Anterior cingulate cortex (tissue), 58 donors: ENCODE measurements around the gene CCDC127.
A peak's percentile ranks its signal among the peaks of the same experiment; 100 is the strongest.

Experiments
- DNase-seq, 58 donors: peaks; one replicate each; lab custom pipeline; 2025; lab: John Stamatoyannopoulos, UW

The CCDC127 gene

DNA sequence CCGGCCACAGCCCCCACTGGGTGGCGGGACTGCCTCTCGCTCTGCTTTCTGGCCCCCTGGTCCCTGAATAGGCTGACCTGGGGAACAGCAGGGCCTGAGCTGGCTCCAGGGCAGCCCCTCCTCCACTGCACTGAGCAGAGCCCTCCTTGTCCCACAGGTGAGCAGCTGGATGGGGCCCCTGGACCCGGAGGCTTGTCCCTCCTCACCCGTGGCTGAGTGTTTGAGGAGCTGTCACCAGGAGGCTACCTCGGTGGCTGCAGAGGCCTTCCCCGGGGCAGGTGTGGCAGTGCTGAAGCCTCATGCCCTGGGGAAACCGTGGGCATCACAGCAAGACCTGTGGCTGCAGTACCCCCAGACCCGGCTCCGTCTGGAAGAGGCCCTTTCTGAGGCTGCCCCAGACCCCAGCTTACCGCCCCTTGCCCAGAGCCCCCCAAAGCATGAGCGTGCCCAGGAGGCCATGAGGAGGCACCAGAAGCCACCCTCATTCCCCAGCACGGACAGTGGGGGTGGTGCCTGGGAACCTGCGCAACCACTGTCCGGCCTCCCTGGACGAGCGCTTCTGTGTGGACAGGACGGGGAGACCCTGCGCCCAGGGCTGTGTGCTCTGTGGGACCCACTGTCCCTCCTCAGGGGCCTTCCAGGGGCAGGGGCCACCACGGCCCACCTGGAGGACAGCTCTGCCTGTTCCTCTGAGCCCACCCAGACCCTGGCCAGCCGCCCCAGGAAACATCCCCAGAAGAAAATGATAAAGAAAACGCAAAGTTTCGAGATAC lies 55.2 kb downstream of the CCDC127 start:
- no peak for DNase-seq

DNA sequence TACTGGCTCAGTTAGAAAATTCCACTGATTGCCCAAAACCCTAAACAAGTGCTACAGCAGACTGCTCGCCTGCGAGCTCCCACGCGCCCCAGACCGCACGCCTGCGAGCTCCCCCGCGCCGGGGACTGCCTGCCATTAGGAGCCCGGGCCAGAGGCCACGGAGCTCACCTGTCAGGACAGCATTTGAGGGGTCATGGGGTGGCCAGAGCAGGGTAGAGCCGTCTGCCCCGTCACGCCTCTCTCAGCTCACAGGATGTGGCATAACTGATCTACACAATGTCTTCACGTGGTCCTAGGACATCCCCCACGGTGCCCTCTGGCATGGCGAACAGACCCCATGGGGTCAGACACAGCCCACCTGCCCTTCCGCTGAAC lies 55.8 kb downstream of the CCDC127 start:
- DNase-seq = no peak

DNA sequence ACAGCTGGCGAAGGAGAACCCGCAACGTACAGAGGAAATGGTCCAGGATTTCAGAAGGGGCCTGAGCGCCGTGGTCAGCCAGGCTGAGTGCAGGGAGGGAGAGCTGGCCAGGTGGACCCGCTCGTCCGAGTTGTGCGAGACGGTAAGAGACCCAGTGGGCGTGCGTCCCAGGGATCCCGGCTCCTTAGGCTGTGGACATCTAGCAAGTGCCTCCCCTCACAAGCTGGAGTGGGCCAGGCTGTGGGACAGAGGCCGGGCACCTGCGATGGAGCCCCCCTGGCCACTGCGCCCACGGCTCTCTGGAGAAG lies 56.2 kb downstream of the CCDC127 start:
- DNase-seq = no peak

DNA sequence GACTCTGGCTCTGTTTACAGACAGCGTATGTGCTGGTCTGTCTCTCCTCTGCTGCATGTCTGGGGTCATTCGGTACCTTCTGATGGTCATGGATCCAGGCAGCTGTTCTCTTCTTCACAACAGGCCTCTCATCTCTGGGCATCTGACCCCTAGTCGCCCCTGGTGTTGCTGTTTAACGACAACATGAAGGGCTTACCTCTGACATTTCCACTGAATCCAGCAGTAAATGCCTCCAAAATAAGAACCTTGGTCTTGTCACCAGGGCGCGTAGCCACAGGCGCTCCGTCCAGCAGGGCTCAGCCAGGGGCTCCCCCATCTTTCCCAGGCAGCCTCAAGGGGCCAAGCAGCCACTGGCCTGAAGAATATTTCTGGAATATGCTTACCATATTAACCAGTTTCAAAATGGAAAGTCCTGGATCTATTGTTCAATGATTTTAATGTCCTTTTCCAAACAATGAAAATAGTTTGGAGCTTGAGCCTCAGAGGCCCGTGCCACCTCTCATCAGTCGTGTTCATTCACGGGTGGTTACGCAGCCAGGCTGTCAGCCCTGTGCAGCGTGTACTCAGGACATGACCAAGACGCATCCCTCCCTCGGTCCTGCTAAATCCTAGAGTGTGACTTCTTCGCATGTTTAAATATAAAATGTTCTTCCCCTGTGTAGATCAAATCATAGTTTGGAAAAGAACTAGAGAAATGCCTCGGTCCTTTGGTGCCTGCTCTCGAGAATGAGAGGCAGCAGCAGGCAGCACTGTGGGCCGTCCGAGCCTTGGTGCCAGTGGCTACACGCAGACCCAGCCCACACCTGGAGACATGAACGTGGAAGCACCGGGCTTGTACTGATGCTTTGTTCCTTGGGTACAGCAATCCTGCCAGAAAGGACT lies 56.8 kb downstream of the CCDC127 start:
- no peak for DNase-seq

DNA sequence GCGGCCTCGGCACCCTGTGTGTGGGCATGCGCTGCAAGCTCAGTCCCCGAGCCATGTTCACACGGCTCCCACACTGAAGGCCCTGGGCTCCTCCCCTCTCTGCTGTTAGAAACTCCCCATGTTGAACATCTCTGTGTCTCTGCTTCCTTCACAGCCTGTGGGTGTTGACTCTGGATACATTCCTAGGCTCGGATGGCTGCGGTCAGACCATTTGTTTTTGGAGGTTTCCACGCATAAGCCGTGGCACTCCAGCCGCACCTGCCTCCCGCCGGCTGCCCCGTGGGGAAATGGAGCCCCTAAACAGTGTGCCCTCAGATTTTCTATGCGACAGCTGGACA lies 57.8 kb downstream of the CCDC127 start:
- peak in 1 of 58 donors; percentile 9 for DNase-seq

DNA sequence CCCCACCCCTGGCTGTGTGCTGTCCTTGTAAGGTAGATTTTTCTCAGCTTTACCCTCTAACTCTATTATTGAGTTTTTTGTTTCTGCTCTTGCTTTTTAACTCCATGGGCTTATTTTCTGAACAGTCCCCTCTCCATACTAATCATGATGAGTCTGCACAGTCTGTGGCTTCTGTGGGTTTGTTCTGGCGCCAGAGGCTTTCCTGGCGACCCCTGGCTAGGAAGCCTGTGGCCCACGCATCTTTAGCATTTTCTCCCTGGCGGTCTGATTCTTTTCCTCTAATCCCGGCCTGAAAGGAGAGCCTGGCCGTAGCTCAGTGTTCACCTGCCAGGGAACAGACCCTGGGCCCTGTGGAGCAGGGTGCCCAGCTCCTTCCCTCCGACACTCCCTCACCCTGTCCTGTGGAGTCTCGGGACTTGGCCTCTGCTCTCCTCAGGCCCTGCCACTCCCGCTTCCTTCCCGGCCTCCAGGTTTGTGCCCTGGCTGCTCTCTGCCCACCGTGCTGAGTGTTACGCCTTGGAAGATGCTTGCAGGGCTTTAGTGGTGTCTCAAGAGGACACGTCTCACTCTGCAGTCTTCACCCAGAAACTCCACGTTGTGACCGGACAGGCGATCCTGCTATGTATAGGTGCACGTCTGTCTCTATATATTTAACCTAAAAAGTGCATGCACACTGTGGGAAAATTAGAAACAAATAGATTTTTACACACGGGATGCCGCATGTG lies 58.3 kb downstream of the CCDC127 start:
- no peak for DNase-seq

DNA sequence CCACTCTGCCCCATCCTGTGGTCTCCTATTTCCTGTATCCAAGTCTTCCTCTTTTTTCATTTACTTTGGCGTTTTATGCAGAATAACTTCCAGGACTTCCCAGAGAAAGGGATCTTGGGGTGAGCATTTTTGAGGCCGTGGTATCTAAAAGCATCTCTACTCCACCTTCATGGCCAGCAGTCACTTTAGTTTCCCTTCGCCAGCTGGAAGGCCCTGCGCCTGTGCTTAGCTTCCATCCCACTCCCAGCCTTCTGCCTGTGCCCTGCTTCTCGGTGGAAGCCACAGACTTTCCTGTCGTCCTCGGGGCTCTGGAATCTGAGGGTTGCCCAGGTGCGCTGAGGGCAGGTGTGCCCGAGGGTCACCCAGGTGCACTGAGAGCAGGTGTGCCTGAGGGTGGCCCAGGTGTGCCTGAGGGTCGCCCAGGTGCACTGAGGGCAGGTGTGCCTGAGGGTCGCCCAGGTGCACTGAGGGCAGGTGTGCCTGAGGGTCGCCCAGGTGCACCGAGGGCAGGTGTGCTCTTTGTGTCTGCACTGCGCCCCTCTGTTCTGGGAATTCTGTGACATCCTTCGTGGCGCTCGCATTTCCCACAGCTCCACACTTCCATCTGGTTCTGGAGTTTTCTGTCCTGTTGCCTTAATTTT lies 59.0 kb downstream of the CCDC127 start:
- no peak for DNase-seq

DNA sequence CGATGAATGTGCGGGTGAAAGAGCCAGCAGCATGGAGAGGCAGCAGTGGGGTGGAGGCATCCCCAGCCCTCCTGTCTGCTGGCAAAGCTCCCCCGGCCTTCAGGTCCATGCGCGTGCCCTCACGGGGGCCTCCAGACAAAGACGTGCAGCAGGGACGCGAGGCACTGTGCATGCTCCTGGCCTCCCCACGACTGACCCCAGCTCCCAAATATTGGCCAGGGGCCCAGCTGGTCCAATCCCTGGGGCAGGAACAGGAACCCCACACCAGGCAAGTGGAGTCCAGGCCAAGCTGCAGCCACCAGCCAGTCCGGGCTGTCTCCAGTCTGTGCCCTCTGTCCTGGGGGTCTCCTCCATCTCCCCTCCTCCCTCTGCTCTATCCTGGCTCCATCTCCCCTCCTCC lies 60.2 kb downstream of the CCDC127 start:
- DNase-seq = no peak

DNA sequence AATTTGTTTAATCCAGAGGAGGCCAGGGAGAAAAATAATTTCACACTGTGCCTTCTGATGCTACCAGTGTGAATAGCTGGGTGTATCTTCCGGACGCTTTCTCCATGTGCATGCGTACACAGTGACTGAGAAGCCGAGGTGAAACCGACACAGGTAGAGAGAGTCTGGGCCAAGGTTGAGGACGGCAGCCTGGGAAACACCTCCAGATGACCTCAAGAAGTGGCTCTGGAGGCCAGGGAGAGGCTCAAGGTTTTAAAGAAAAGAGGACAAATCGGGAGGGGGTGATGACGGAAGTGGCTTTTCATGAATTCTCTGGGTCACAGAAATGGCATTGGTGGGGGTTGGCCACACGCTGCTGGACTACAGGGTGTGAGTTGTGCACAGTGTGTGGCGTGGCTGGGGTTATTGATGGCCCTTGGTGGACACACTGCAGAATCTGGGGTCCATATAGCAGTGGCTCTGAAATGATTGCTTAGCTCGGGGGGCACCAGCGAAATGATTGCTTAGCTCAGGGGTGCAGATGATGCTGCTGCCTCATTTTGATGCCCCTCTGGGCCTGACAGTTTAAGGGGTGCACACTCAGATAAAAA lies 60.7 kb downstream of the CCDC127 start:
- no peak for DNase-seq

DNA sequence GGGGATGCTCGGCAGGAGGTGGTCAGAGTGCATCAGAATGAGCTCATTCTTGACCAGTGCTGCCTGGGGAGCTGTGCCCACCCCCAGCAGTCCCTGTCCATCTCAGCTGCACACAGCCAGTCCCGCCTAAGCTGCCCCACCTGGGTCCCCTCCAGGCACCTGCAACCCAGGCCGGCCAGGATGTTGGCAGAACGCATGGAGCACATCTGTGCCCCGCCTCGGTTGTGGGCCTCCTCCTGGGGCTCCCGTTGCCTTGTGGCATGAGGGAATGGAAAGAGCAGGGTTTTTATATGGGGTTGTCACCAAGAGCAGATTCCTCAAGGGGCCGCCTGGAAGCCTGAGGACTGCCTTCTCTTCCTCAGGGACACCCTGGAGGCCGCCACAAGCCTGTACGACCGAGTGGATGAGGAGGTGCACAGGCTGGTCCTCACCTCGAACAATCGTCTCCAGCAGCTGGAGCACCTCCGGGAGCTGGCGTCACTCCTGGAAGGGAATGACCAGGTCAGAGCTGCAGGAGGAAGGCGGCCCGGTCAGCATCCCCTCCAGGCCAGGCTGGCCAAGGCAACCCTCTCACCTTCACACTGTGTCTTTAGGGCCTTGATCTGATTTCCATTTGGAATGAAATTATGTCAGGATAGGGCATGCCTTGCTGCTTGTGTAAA lies 61.4 kb downstream of the CCDC127 start:
- DNase-seq = no peak

DNA sequence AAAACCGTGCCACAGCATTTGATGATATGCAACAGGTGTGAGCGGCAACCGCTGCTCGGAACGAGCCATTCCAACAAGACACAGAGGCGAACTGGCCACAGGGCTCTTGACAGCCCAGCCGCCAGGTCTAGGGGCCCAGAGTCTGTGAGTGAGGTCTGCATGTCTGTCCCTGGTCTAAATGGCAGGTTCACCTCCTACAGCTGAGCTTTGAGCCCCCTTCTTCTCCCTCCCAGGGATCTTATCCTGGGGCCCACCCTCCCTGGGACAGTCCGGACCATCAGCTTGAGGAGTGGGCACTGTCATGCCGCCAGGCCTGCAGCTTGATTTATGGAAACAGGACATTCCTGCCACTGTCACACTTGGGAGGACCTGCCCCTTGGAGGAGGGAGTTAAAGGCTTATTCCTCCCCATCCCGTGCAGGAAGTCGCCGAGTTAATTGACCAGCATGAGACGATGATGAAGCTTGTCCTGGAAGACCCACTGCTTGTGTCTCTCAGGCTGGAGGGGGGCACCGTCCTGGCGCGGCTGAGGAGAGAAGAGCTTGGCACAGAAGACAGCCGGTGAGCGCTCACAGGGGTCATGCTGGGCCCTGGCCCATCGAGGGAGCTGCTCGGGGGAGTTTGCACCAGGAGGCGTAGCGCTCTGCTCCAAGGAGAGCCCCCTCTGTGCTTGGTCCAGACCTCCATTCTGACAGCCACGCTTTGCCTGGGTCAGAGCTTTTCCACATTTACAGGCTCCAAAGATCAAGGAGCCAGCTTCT lies 62.1 kb downstream of the CCDC127 start:
- no peak for DNase-seq

DNA sequence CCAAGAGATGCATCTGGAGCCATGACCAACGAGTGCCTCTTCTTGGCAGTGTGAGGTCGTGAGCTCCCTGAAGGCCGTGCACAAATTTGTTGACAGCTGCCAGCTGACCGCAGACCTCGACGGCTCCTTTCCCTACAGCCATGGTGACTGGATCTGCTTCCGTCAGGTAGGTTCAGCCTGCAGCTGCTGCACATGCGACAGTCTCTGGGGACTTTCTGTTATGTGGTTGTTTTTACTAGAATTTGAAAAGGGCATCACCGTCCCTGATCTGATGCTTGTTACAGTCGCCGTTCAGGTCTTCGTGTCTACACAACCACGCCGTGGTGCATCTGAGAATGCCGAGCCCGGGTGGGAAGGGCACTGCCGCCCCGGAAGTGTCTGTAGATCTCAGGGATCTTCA lies 63.1 kb downstream of the CCDC127 start:
- no peak for DNase-seq

DNA sequence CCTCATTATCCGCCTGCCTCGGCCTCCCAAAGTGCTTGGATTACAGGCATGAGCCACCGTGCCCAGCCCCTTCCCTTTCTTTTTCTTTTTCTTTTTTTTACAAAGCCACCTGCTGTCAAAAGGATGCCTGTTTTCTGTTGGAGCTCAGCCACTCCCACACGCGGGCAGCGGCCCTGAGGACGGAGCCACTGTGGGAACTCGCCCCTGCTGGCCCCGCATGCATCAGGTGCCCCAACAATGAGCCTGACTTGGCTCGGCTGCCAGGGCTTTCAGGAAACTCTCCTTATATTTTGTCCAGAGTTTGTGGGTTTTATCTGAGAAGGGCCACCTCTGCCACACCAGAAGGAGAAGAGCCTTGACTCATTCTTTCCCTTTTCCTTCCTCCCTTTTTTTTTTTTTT lies 63.7 kb downstream of the CCDC127 start:
- no peak for DNase-seq

DNA sequence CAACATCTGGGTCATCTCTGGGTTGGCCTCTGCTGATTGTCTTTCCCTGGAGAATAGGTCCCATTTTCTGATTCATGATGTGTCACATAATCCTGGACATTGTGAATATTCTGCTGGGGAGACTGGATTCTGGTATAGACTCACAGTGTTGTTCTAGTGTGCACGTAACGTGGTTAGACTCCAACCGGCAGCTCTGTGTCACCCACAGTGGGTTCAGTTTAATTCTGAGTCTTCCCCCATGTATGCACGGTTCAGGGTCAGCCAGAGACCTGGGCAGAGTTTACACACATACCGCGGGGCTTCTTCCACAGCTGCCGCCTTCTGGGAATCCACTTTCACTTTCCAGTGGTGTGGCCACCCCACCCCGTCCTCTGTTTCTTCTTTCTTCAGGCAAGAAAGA lies 64.7 kb downstream of the CCDC127 start:
- DNase-seq = no peak

DNA sequence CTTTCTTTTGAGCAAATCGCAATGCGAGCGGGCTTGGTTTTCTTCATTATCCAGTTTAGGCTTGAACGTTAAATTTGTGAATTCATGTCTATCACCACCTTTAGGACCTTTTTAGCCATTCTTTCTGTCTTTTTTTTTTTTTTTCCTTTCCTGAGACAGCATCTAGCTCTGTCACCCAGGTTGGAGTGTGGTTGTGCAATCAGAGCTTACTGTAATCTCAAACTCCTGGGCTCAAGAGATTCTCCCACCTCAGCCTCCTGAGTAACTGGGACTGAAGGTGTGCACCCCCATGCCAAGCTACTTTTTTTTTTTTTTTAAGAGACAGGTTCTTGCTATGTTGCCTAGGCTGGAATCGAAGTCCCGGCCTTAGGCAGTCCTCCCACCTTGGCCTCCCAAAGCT lies 65.9 kb downstream of the CCDC127 start:
- no peak for DNase-seq

DNA sequence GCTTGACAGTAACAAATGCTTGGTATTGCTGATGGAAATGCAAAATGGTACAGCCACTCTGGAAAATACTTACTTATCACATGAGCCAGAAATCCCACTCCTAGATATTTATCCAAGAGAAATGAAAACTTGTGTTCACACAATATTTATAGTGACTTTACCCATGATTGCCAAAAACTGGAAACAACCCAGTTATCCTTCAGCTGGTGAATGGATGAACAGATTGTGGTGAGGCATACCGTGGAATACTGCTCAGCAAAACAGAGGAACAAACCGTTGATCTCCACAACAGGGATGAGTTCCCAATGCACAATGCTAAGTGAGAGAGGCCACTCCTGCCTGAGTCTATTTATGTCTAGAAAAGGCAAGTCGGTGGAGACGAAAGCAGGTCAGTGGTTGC lies 67.2 kb downstream of the CCDC127 start:
- DNase-seq = no peak

DNA sequence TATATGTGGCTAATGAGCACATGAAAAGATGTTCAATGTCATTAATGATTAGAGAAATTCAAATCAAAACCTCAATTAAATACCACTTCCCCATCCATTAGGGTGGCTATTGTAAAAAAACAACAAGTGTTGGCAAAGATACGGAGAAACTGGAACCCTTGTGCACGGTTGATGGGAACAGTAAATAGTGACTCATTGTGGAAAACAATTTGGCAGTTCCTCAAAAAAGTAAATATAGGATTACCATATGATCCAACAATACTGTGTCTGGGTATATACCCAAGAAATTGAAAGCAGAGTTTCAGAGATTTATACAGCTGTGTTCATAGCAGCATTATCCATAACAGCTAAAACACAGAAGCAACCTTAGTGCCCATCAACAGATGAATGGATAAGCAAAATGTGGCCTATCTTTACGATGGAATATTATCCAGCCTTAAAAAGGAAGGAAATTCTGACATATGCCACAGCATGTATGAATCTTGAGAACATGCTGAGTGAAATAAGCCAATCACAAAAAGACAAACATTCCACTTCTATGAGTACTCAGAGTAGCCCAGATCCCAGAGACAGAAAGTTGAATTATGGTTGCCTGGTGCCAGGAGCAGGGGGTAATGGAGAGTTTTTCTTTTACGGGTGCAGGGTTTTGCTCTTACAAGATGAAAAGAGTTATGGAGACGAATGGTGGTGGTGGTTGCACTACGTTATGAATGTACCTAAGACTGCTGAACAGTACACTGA lies 68.0 kb downstream of the CCDC127 start:
- no peak for DNase-seq

DNA sequence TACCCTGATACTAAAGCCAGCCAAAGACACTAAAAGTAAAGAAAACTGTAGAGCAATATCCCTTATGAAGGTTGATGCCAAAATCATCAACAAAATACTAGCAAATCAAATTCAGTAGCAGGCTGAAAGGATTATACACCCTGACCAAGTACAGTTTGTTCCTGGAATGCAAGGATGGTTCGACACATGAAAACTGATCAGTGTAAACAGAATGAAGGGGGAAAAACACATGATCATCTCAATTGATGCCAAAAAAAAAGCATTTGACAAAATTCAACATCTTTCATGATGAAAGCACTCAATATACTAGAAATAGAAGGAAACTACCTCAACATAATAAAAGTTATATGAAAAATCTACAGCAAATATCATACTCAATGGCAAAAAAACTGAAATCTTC lies 70.2 kb downstream of the CCDC127 start:
- DNase-seq = no peak
